COLO668 (cell line): ENCODE measurements around the gene PGM1.

Experiments
- DNase-seq: peaks from one replicate; lab custom pipeline; 2025; ENCODE audit not compliant: unreplicated experiment; lab: John Stamatoyannopoulos, UW

Gene PGM1

DNA sequence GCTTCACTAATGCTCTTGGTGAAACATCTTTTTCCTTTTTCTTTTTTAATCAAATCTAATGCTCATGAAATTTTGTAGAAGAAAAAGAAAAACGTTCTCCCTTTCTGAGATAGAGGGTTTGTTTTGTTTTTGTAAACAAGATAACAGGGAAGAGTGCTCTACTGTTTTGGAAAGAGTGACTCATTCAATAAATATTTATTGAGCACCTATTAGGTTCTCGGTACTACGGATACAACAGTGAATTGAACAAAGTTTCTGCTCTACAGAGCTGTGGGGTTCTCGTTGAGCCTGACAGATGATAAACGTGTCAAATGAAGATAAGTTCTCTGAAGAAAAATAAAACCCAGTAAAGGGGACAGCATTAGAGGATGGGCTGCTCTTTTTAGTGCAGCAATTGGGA, 7.0 kb downstream of the PGM1 start:
- DNase-seq: no peak

DNA sequence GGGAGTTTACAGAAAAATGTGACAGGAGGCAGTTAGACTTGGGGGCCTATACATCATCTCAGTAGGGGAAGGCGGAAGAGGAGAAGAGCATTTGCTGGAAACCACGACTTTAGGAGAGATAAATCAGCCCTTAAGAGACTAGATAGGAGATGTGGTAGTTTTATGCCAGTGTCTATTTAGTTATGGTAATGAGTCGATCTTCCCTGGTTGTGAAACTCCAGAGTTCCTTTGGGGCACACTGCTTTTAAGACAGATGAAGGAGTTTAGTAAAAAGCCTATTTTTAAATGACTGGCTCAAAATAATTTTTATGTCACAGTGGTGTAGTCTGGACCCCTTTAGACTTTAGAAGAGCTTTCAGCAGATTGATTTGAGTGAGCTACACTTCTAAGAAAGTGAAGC, 7.8 kb downstream of the PGM1 start:
- DNase-seq: no peak

DNA sequence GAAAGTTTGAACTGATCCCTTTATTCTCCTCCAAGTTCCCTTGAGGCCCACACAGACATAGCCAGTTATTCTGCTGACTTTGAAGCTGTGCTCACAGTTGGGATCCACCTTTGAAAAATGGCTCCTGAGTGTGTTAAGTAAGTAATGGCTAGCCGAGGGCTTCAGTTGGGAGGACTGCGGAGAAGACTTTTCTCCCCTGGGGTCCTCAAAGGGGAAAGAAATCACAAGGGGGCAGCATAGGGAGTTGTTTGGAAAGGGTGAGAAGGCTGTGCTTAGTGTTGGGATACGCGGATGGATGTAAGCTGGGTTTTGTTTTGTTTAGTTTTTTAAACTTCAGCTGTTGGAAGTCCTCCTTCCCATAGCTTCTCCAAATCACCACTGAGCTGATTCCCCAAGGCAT, 8.3 kb downstream of the PGM1 start:
- no peak for DNase-seq

DNA sequence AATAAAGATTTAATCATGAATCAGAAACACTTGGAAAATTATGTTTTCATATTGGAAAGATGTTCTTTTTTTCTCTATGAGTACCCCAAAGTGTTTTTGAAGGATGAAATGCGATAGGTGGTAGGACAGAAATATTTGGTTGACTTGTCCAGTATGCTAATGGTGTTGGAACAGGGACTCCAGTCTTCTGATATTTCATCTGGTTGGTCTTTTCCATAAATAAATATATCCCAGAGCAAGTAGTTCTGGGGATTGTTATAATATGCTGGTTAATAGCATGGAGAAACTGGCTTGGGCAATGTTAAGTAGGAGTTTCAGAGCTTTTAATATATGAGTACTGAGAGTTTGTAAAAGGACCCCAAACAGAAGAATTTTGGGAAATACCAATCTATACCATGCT, 8.7 kb downstream of the PGM1 start:
- DNase-seq: no peak

DNA sequence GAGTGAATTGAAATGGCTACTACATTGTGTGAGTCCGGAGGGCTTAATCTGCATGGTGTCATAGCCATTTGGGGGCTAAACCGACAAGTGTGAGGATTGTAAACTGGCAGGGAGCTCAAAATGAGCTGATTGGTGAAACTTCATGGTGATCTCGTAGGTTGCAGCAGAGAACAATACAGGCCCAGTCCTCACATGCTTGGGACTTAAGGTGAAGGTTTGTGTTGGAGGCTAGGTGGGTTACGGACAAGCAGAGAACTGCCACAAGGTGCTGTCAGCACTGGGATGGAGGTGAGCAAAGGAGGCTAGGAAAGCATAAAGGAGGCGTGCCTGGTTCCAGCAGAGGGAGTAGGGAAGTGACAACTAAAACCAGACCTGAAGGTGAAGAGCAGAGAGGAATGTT, 9.4 kb downstream of the PGM1 start:
- DNase-seq: no peak

- no peak for DNase-seq
These were observed 10.6 kb downstream of the PGM1 start for GRCh38 chr1:63603810-63604209.

DNA sequence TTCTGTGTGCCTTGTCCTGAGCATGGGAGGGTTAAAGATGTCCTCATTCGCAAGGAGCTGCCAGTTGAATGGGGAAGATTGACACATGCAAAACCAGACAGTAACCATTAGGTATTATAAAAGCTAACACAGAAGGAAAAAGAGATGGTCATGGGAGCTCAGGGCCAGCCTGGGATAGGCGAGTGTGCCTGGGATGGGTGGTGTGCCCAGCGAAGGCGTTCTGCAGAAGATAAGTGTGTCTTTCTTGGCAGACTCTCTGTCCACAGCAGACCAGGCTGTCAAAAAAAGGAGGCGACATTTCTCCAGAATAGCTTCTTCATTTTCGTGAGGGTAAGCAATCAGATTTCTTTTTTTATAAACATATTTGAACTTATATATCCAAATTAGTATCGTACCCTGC, 14.1 kb downstream of the PGM1 start:
- DNase-seq: no peak

DNA sequence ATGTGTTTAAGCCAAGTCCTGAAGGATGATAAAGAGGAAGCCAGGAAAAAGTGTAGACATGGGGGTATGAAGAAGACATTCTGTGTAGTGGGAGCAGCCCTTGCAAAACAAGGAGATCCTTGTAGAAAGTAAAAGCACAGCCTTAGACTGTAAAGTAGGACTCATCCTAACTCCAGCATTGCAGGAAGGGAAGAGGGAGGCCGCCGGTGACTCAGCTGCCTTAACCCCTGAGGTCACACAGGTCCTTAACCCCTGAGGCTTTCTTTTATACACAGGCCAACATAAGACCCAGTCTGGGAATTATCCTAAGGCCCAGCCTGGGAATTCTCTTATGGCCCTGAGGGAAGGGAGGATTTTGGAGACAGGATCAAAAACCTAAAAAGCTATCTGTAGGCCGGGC, 18.0 kb downstream of the PGM1 start:
- DNase-seq: no peak

DNA sequence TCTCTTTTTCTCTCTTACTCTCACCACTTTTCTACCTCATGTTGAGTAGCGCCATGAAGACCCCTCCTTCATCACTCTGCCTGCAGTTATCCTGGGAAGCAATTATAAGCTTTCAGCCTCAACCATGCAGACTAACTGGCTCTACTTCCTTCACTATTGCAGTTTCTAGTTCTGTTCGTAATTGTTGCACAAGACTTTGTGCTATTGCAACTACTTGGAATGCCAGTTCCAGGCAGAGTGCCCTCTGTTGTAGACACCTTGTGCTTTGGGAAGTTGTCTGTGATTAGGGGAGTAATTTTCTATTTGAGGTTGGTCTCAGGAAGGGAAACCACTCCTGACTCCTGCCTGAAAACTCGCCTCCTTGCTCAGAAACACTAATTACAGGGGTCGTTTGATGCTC, 19.4 kb downstream of the PGM1 start:
- no peak for DNase-seq

DNA sequence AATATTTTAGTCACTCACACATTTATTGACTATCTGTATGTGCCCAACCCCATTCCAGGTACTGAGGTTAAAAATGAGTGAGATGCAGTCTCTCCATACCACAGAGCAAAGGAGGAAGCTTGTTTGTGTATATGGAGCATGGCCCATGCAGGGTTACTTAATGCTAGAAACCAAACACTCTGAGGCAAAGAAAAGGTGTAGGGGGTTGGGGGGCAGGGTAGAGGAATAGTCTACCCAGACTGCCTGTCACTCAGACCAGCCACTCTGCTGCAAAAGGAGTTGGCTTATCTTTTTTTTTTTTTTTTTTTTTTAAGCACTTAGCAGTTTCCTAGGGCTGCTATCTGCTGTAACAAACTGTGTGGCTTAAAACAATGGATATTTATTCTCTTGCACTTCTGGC, 19.8 kb downstream of the PGM1 start:
- no peak for DNase-seq

- DNase-seq: peak; percentile 73
These were observed 22.7 kb downstream of the PGM1 start for GRCh38 chr1:63615768-63616420.

DNA sequence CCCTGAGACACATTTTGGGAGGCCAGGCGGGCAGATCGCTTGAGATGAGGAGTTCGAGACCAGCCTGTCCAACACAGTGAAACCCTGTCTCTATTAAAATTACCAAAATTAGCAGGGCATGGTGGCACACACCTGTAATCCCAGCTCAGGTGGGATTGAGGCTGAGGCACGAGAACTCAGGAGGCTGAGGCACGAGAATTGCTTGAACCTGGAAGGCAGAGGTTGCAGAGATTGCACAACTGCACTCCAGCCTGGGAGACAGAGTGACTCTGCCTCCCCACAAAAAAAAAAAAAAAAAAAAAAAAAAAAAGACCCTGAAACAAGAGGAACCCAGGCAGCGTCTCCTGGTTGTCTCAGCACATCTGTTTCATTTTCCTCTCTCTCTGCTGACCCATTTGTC, 24.2 kb downstream of the PGM1 start:
- no peak for DNase-seq

DNA sequence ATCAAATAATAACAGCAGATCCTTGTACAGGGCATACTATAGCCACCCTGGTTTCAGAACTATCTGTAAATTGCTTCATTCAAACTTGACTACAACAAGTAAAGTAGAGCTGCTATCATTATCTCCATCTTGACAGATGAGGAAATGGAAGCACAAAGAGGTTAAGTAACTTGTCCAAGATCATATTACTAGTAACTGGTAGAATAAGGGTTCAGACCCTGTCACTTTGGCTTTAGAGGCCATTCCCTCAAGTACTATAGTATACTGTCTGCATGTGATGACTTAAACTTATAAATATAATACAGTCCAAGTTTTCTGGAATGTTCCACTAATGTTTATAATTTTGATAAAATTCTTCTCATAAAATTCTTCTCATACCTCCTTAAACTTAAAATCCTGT, 24.8 kb downstream of the PGM1 start:
- DNase-seq: no peak

DNA sequence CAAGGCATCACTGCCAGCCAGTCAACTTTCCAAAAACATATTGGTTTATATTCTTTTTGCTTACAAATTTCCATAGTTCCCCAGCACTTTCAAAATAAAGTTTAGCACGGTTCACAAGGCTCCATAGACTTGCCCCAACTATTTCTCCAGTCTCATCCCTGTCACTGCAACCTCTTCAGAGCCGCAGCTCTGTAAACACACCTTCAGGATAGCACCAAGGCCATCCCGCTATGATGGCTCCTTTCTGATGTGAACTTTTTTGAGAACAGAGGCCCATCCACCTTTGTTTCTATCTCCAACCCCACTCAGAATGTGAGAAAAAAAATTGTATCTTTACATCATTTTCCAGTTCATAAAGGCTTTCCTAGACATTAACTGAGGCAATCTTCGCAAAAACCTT, 26.3 kb downstream of the PGM1 start:
- DNase-seq: no peak

DNA sequence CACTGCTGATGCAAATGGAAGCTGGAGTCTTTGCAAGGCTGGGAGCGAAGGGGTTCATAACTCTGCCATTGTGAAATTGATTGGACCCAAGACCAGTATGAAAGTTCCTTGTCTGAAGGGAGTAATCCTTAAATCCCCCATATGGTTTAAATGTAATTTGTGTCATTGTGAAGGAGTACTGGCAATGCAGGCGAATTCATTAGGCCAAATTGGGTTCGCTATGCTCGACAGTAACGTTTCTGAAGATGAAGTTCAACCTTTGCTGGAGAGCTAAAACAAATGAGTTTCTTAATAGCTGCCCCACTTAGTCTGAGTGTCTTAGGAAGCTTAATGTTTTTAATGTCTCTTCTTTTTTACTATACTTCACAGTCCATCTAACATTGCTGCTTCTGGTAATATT, 27.5 kb downstream of the PGM1 start:
- no peak for DNase-seq

DNA sequence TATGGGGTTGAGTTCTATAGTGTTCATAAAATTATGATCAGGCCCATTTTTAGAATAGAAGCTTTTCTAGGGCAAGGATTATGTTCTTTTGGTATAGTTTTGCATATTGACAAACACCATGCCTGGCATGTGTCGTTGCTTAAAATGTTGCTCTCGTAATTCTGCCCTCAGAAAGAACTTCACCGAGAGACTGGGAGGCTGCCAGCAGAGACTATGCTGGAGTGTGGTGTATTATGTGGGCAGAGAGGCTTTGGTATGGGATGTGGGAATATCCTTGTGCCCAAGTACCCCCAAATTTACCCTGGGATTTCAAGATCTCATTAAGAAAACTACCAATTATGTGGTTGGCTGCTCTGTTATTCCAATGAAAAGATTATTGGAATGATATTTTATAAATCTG, 27.9 kb downstream of the PGM1 start:
- DNase-seq: no peak

GRCh38 chr1:63621698-63622097, 28.5 kb downstream of the PGM1 start:
- no peak for DNase-seq

DNA sequence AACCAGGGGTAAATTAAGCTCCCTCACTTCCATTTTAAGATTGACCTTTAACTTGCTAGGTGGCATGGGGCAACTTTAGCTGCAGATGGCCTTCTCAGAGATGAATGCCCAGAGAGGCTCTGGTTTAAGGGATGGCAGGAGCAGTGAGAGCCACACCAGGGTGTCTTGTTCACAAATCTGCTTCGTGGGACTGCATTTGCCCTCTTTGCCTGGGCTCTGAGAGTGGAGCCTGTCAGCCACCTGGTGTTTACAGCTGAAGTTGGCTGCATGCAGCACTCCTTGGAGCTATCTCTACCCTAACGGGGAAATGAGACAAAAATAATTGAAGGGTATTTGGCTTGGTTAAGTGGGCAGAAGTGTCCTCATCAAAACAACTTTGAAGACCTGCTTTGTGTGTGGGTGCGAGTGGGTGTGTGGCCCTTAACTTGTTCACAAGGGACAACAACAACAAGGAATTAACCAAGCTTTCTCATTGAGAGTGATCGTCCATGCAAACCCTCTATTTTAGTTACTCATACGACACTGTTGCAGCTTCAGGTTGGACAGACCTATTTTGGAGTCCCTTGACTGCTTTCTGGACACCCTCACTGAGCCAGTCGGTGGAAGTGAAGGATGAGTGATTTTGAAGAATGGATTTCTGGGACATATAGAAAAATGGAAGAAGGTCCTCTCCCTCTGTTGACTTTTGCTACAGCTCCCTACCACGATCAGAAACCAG, 29.8 kb downstream of the PGM1 start:
- no peak for DNase-seq

DNA sequence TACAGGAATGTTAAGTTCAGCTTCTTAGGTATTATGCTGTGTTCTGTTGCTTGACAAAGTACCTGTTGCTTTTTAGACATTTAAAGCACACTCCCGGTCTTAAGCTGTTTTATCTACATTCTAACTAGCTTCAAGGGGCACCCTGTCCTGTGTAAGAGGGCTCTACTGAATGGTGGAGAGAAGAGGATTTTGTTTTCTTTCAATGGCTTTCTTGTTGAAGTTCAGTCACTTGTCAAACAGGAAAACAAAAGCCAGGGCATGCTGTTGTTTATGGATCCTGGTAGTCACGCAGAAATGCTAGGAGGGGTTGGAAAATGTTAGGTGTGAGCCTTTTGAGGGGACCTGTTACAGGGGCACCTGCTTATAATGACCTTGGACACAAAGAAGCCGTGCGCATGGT, 30.7 kb downstream of the PGM1 start:
- no peak for DNase-seq

GRCh38 chr1:63624911-63625310, 31.7 kb downstream of the PGM1 start:
- DNase-seq: no peak

DNA sequence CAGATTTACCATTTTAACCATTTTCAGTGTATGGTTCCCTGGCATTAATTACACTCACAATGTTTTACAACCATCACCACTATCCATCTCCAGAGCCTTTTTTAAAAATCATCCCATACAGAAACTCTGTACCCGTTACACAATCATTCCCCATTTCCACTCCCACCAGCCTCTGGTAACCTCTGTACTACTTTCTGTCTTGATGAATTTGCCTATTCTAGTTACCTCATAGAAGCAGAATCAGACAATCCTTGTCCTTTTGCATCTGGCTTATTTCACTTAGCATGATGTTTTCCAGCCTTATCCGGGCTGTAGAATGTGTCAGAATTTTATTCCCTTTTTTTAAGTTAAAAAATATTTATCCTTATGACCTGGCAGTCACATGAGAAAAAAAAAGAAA, 33.0 kb downstream of the PGM1 start:
- DNase-seq: no peak

GRCh38 chr1:63628607-63629006, 35.4 kb downstream of the PGM1 start:
- no peak for DNase-seq

DNA sequence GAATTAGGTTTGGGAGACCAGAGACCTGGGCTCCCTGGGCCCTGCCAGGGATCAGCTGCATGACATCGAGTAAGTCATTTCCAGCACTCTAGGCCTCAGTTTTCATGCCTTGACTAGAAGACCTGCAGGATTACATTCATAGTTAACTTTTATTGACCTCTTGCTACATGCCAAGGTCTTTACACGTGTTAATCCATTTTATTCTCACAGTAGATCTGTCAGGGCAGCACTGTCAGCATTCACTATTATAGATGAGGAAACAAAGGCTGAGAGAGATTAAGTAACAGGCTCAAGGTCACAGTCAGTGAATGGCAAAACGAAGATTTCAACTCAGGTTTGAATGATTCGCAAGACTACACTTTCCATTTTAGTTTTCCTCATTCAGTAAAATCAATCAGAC, 37.0 kb downstream of the PGM1 start:
- DNase-seq: no peak
